Peyer's patch (tissue), 4 donors: Measurements from ENCODE around the gene ZC3H13.

Experiments
- POLR2A ChIP-seq, 2 donors: fragments of 450-650 bp; IDR thresholded peaks; one replicate each; pipeline ENCODE4 v1.5.1; 2017; ENCODE audit warnings: antibody characterized with exemption in 2 of 2, mild to moderate bottlenecking in 2 of 2, moderate library complexity in 2 of 2
- TF ChIP-seq, protein P1 (sequence below), 6 experiments: fragments of 450-650 bp in 4 of 6; fragments of 200-600 bp in 2 of 6; sonication (generic) in 1 of 6; IDR thresholded peaks; one replicate each; pipeline ENCODE4 v1.5.1; 2017 to 2019; ENCODE audit warnings: antibody characterized with exemption in 6 of 6, mild to moderate bottlenecking in 3 of 6, moderate library complexity in 1 of 6

DNA sequence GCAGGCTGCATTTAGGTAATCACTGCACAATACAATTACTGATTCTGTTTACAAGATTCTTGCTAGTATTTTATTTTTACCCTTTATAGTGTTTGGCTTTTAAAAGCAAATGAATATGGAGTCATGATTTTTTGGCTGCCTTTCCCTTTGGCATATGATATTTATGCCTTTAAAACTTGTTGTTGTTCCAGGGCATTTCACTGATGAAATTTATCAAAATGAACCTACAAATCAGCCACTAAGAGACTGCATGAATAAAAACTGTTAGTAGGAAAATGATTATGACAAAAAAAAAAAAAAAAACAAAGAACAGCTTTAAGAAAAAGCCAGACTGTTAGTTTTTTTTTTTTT, 49.7 kb upstream of the ZC3H13 start:
- TF ChIP-seq, protein P1, sequence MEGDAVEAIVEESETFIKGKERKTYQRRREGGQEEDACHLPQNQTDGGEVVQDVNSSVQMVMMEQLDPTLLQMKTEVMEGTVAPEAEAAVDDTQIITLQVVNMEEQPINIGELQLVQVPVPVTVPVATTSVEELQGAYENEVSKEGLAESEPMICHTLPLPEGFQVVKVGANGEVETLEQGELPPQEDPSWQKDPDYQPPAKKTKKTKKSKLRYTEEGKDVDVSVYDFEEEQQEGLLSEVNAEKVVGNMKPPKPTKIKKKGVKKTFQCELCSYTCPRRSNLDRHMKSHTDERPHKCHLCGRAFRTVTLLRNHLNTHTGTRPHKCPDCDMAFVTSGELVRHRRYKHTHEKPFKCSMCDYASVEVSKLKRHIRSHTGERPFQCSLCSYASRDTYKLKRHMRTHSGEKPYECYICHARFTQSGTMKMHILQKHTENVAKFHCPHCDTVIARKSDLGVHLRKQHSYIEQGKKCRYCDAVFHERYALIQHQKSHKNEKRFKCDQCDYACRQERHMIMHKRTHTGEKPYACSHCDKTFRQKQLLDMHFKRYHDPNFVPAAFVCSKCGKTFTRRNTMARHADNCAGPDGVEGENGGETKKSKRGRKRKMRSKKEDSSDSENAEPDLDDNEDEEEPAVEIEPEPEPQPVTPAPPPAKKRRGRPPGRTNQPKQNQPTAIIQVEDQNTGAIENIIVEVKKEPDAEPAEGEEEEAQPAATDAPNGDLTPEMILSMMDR (IDR thresholded peaks at IDR 0.05), result no peak
- TF ChIP-seq POLR2A (IDR thresholded peaks at IDR 0.05), result no peak
